Pancreas (tissue), 10 donors: ENCODE measurements around the gene SPTBN1. TPM values are rescaled to one million over a fixed set of nuclear protein-coding genes. Genes with fewer than 3 reads are reported as not detected.

Experiments
- ATAC-seq, 4 donors: fragments of 200-7000 bp; cut with Tn5 transposase; one replicate each; pipeline versions ENCODE4 v1.8.0 to v1.9.1; 2020; ENCODE audit warnings: mild to moderate bottlenecking in 4 of 4, moderate library complexity in 4 of 4
- DNase-seq, 6 donors: peaks; one replicate each; pipeline ENCODE4 v3.0.0-alpha.2; 2020
- FAIRE-seq: peaks from 2 replicates; lab custom pipeline; 2012; peaks lifted over from hg19 to GRCh38; lab: Jason Lieb, UNC
- H3K27ac ChIP-seq, 4 donors: fragments of 200-600 bp; sonication (generic); 1 replicate in 3 of 4; 2 replicates in 1 of 4; pipeline versions ENCODE4 v1.5.0 to v1.8.0; 2020
- H3K27me3 ChIP-seq, 4 donors: fragments of 200-600 bp; one replicate each; pipeline ENCODE4 v1.8.0; 2021
- H3K36me3 ChIP-seq, 3 donors: fragments of 200-600 bp; sonication (generic) in 1 of 3; one replicate each; pipeline versions ENCODE4 v1.5.0 to v1.8.0; 2020 to 2021
- H3K4me1 ChIP-seq, 3 donors: fragments of 200-600 bp; one replicate each; pipeline ENCODE4 v1.8.0; 2021
- H3K4me3 ChIP-seq, 4 donors: fragments of 200-600 bp; sonication (generic) in 2 of 4; one replicate each; pipeline versions ENCODE4 v1.5.0 to v1.8.0; 2020 to 2021
- H3K9me3 ChIP-seq, 4 donors: fragments of 200-600 bp; one replicate each; pipeline ENCODE4 v1.8.0; 2021
- CTCF ChIP-seq, 4 donors: fragments of 200-600 bp; sonication (generic) in 3 of 4; IDR thresholded peaks; one replicate each; pipeline versions ENCODE4 v1.5.0 to v1.8.0; 2021; ENCODE audit warnings: antibody characterized with exemption in 4 of 4
- WGBS, 2 donors: extraction: QIAGEN DNeasy Blood & Tissue Kit; methylation state at CpG; one replicate each; pipeline ENCODE4 v1.1.7; 2013; 5-methylcytosine and 5-hydroxymethylcytosine counted together
- intact Hi-C, 3 donors: fragments of 100-400 bp; cut with DNase I; formaldehyde crosslinking; loops; one replicate each; pipeline versions ENCODE4 v1.11.1 to v1.14.2; 2022
- polyA plus RNA-seq, 2 donors: library from polyadenylated mRNA; stranded (reverse); fragments of 200-250 nt; gene quantifications; one replicate each; pipeline ENCODE4 v1.2.3, GENCODE V29; 2013
- total RNA-seq, 6 donors: library from RNA; stranded (reverse); fragmentation: NEBNext Ultra II Directional in 4 of 6; extraction: Animal tissue kit (Norgen Biotek cat#: 25700) in 4 of 6; gene quantifications; one replicate each; pipeline versions ENCODE4 v1.2.1 to v1.2.4, GENCODE V29; 2021 to 2023
- donor health status: healthy with polysubstance abuse.
- donor health status: DM: no; HTN: no; CAD: no; lungs with moderate emphysema.
- donor health status: DM: no; HTN: no; CAD: no.
- donor health status: control.
- donor health status: control.
- donor health status: Bipolar disorder and iron deficiency.
- donor health status: DM: yes; HTN: yes; CAD: no.
- donor health status: DM: no; HTN: no; CAD: no.
- donor health status: DM: no; HTN: no; CAD: no.
- donor health status: DM: yes; HTN: yes; CAD: no.

SPTBN1 gene
- total and polyA plus RNA-seq, 8 donors = 43.8 to 192 (median 84.4) TPM

DNA sequence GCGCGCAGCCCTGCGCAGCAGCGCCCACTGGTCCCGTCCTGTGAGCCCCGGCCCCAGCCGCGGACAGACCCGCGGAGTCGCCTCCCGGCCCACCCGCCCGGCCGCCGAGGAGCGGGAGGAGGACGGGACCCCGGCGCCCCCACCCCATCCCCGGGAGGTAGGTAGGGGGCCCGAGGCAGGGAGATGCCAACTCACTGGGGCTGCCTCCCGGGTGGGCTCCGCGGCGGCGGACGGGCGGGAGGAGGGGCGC, 160 bp downstream of the SPTBN1 start:
- ATAC-seq (no peak), FAIRE-seq (no peak), DNase-seq (no peak)
- Histone ChIP-seq H3K9me3 (no peaks in the 10 kb centered on the region), H3K4me3 (peak overlapping the region; percentile 68 to 87 (median 76)), H3K27ac (peak overlapping the region; percentile 60 to 94 (median 82)), H3K27me3 (no peaks in the 10 kb centered on the region), H3K36me3 (no peaks in the 10 kb centered on the region), H3K4me1 (peaks cover 6 to 7% (median 7%) of the 10 kb centered on the region in 3 donors)
- intact Hi-C loops = no loop called here
- WGBS, 2 donors = 0 to 1% methylated on average over 12 to 30 of the region's 30 CpGs
- no peak for TF ChIP-seq CTCF (IDR thresholded peaks at IDR 0.05)

DNA sequence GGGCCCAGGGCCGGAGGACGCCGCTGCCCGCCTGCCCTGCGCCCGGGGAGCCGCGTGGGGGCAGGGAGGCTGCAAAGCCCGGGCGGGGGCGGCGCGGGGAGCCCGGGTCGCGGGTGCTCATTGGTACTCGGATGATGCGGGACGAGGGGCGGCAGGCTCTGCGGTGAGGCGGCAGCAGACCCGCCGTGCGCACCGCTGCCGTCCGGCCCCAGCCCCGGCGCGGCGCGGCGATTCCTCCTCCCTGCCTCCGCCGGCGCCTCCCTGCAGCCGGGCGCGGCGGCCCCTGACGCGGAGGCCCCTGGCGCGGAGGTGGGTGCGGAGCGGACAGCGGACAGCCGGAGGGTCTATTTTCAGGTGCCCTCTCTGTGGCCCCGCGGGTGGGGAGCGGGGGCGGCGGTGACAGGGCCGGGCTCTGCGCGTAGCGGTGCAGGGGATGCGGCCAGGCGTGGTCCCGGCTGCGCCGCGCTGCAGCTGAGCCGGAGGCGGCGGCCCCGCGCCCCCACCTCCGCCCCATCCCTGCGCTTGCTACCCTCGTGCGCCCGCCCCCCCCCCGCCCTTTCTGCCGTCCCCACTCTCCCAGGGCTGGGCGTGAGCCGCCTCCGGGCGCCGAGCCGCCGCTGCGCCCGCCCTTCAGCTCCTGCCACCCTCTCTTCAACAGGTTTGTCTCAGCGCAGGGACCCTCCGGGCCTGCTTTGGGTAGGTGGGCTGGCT, 640 bp downstream of the SPTBN1 start:
- TF ChIP-seq CTCF (IDR thresholded peaks at IDR 0.05) = no peak
- intact Hi-C loops = no loop called here
- peaks cover 6 to 7% (median 7%) of the 10 kb centered on the region in 3 donors for H3K4me1 ChIP-seq
- H3K27ac ChIP-seq = peak overlapping the region; percentile 60 to 94 (median 82)
- FAIRE-seq (no peak), ATAC-seq (peak; percentile 55 to 74 (median 64)), DNase-seq (peak in 4 of 6 donors; percentile 26 to 79 (median 58))
- H3K36me3 ChIP-seq = no peaks in the 10 kb centered on the region
- WGBS, 2 donors = 0% methylated on average over 19 to 84 of the region's 87 CpGs
- no peaks in the 10 kb centered on the region for H3K9me3 ChIP-seq
- H3K27me3 ChIP-seq = no peaks in the 10 kb centered on the region
- peak overlapping the region; percentile 68 to 87 (median 76) for H3K4me3 ChIP-seq

DNA sequence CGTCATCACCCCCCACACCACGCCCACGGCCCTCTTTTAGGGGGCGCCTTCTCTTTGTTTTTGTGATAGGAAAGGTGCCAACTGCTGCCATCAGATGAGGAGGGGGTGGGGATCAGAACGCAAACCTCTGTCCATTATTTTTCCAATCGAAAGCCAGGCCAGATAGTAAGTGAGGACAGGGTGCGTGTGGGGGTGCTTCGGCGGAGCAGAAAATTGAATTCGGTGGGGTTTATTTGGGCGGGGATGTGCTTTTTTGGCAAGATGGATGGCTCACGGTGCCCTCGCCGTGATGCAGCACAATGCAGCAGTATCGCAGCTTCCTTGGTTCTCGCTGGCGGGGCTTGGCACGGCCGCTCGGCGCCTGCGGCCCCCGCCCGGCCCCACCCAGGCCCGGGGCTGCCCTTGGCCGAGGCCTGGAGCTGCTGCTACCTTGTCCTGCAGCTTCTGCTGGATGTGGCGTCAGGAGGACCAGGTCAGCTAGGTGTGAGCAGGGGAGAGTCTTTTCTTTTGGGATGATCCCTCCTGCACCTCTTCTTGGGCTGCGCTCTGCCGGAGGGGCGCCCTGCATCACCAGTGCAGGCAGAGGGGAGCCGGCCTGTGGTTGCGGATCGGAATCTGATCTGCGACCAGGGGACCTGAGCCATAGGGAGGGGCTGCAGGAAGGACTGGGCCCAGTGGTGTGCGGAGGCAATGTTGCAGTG, 1.3 kb downstream of the SPTBN1 start:
- FAIRE-seq = no peak
- no peak for ATAC-seq
- intact Hi-C loops = no loop called here
- Histone ChIP-seq H3K27me3 (no peaks in the 10 kb centered on the region), H3K9me3 (no peaks in the 10 kb centered on the region), H3K4me1 (peaks cover 6 to 7% (median 7%) of the 10 kb centered on the region in 3 donors), H3K4me3 (peak overlapping the region; percentile 68 to 87 (median 76)), H3K36me3 (no peaks in the 10 kb centered on the region), H3K27ac (peak overlapping the region in 3 of 4 donors; percentile 74 to 94 (median 90))
- WGBS, 2 donors = 7 to 13% methylated on average over 35 of the region's 35 CpGs
- peak in 4 of 6 donors; percentile 16 to 65 (median 40) for DNase-seq
- no peak for TF ChIP-seq CTCF (IDR thresholded peaks at IDR 0.05)

GRCh38 chr2:54459037-54459441, 2.9 kb downstream of the SPTBN1 start:
- H3K4me1 ChIP-seq = peaks cover 6 to 7% (median 6%) of the 10 kb centered on the region in 3 donors
- WGBS, 2 donors = 34 to 35% methylated on average over 2 of the region's 2 CpGs
- intact Hi-C loops = no loop called here

More at GRCh38 chr2:54459037-54459441, 2.9 kb downstream of the SPTBN1 start:
- no peak for ATAC-seq
- FAIRE-seq = no peak
- DNase-seq = no peak
- Histone ChIP-seq H3K9me3 (no peaks in the 10 kb centered on the region), H3K27ac (no peak overlapping the region), H3K36me3 (no peaks in the 10 kb centered on the region), H3K27me3 (no peaks in the 10 kb centered on the region), H3K4me3 (no peak overlapping the region)
- no peak for TF ChIP-seq CTCF (IDR thresholded peaks at IDR 0.05)
